SK-N-SH treated with all-trans-retinoic acid at 6 μM for 48 hours (cell line): ENCODE data around the gene ZNF317.

Experiments
- GLIS3 ChIP-seq: fragments of 250-450 bp; sonication (Bioruptor Pico); IDR thresholded peaks from 2 replicates; pipeline ENCODE4 v1.5.0; 2020; ENCODE audit warnings: mild to moderate bottlenecking, moderate library complexity
- OSR1 ChIP-seq: fragments of 250-450 bp; sonication (Bioruptor Pico); IDR thresholded peaks from 2 replicates; pipeline ENCODE4 v1.8.0; 2022; ENCODE audit warnings: moderate library complexity, mild to moderate bottlenecking, inconsistent platforms
- PATZ1 ChIP-seq: fragments of 250-450 bp; sonication (Bioruptor Pico); IDR thresholded peaks from 2 replicates; pipeline ENCODE4 v1.8.0; 2020; ENCODE audit warnings: mild to moderate bottlenecking, moderate library complexity, borderline replicate concordance
- SNAI2 ChIP-seq: fragments of 250-450 bp; sonication (Bioruptor Pico); IDR thresholded peaks from 2 replicates; pipeline ENCODE4 v1.5.0; 2020; ENCODE audit warnings: mild to moderate bottlenecking, moderate library complexity
- TCF4 ChIP-seq: fragments of 250-450 bp; sonication (Bioruptor Pico); IDR thresholded peaks from 2 replicates; pipeline ENCODE4 v1.8.0; 2021; ENCODE audit warnings: mild to moderate bottlenecking, moderate library complexity, borderline replicate concordance
- TSHZ2 ChIP-seq: fragments of 250-450 bp; sonication (Bioruptor Pico); IDR thresholded peaks from 2 replicates; pipeline ENCODE4 v1.5.0; 2020; ENCODE audit warnings: mild to moderate bottlenecking, moderate library complexity
- ZFP3 ChIP-seq: fragments of 250-450 bp; sonication (Bioruptor Pico); IDR thresholded peaks from 2 replicates; pipeline ENCODE4 v1.5.0; 2020; ENCODE audit warnings: mild to moderate bottlenecking, moderate library complexity
- ZFP30 ChIP-seq: fragments of 450-650 bp; formaldehyde crosslinking; IDR thresholded peaks from 2 replicates; pipeline ENCODE4 v1.5.0; 2022; ENCODE audit warnings: mild to moderate bottlenecking, moderate library complexity
- ZNF70 ChIP-seq: fragments of 450-650 bp; formaldehyde crosslinking; IDR thresholded peaks from 2 replicates; pipeline ENCODE4 v1.5.0; 2020; ENCODE audit warnings: mild to moderate bottlenecking, moderate library complexity

GRCh38 chr19:9130965-9131364 lies 9.2 kb upstream of the ZNF317 start:
- TF ChIP-seq ZFP3 (CRISPR knock-in tag) (no peak), PATZ1 (CRISPR knock-in tag) (no peak), TSHZ2 (CRISPR knock-in tag) (no peak), ZFP30 (no peak), OSR1 (CRISPR knock-in tag) (no peak), TCF4 (no peak), ZNF70 (CRISPR knock-in tag) (no peak), SNAI2 (CRISPR knock-in tag) (no peak), GLIS3 (CRISPR knock-in tag) (no peak)
